Activated T-helper 17 cell treated with anti-CD3 and anti-CD28 coated beads, Interleukin-2, amount 50 U/mL, for 72 hours (primary cell): Measurements from ENCODE around the gene CCDC92B. TPM values are rescaled to one million over a fixed set of nuclear protein-coding genes. Genes with fewer than 3 reads are reported as not detected.

Experiments used
- ATAC-seq: fragments of 150-1000 bp; cut with Tn5 transposase; replicated peaks from 2 replicates; pipeline ENCODE4 v1.10.0; 2021; ENCODE audit warnings: mild to moderate bottlenecking, moderate library complexity
- H3K27ac Mint-ChIP-seq: one replicate; pipeline ENCODE4 v1.8.0; 2022; ENCODE audit warnings: mixed read lengths
- H3K27me3 Mint-ChIP-seq: one replicate; pipeline ENCODE4 v1.8.0; 2022; ENCODE audit warnings: mixed read lengths
- H3K36me3 Mint-ChIP-seq: one replicate; pipeline ENCODE4 v1.8.0; 2022; ENCODE audit warnings: low read depth, mild to moderate bottlenecking, mixed read lengths
- H3K4me1 Mint-ChIP-seq: one replicate; pipeline ENCODE4 v1.8.0; 2022; ENCODE audit warnings: mixed read lengths
- H3K4me3 Mint-ChIP-seq: one replicate; pipeline ENCODE4 v1.8.0; 2022; ENCODE audit warnings: mild to moderate bottlenecking, mixed read lengths
- H3K9me3 Mint-ChIP-seq: one replicate; pipeline ENCODE4 v1.8.0; 2022; ENCODE audit warnings: mixed read lengths
- total RNA-seq, 2 donors: library from RNA; stranded (reverse); gene quantifications; one replicate each; pipeline ENCODE4 v1.2.3, GENCODE V29; 2022

Gene CCDC92B
- total RNA-seq, 2 donors from 2014 or later, result 0.11 TPM; not detected in 1

DNA sequence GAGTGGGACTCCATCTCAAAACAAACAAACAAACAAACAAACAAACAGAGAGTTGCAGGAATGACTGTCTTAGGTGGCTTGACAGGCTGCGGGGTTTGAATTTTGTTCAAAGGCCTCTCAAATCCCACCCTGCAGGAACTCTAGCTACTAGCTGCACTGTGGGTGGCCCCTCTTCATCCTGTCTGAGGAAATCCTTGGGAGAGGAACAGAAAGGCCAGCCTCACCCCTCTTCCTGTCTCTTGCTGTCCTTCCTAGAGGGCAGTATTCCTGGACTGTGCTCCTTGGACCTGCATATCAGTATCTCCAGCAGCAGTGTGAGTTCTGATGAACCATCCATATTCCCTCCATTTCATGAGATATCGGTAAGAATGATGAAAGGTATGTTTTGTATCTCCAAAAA lies 2.0 kb upstream of the CCDC92B start:
- Mint-ChIP-seq H3K36me3 (no peaks in the 10 kb centered on the region), H3K27me3 (peaks cover 22% of the 10 kb centered on the region), H3K4me1 (no peaks in the 10 kb centered on the region), H3K27ac (no peak overlapping the region), H3K4me3 (no peak overlapping the region), H3K9me3 (no peaks in the 10 kb centered on the region)
- ATAC-seq, result no peak

DNA sequence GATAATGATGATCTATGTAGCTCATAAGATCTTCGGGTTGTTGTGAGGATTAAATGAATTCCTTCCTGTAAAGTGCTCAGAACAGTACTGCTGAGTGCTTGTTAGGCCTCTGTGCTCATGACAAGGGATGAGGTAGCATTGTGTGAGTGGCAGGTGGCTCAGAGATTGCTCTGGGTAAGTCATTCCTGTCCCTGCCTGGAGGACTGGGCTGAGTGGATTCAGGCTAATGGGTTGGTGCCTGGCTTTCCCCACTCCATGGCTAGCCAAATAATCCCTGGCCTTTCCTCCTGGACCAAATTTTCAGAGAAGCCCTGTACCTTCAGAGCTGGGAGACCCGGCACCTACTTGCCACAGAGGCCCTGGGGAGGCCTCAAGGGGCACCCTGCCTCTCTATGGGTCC lies 1.3 kb upstream of the CCDC92B start:
- H3K27ac Mint-ChIP-seq, result no peak overlapping the region
- no peaks in the 10 kb centered on the region for H3K36me3 Mint-ChIP-seq
- H3K4me1 Mint-ChIP-seq, result no peaks in the 10 kb centered on the region
- H3K4me3 Mint-ChIP-seq, result no peak overlapping the region
- H3K9me3 Mint-ChIP-seq, result no peaks in the 10 kb centered on the region
- ATAC-seq, result no peak
- H3K27me3 Mint-ChIP-seq, result peaks cover 24% of the 10 kb centered on the region

DNA sequence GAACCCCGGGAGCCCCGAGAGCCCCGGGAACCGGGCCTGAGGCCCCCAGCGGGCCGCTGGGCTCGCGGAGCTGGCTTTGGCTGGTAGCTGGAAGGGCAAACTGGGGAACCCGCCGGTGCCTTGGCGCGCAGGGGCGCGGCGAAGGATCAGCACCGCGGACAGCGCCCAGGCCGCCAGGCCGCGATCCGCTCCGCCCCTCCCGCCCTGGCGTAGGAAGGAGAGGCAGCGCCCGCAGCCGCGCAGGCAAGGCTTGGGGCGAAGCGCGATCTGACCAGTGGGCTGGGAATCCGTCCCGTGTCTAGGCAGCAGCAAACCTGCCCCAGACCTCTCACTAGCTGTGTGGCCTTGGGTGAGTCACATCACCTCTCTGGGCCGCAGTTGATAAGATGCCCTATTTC lies 331 bp upstream of the CCDC92B start:
- peak; percentile 99 for ATAC-seq
- H3K27me3 Mint-ChIP-seq, result peaks cover 31% of the 10 kb centered on the region
- no peaks in the 10 kb centered on the region for H3K4me1 Mint-ChIP-seq
- no peak overlapping the region for H3K27ac Mint-ChIP-seq
- no peaks in the 10 kb centered on the region for H3K9me3 Mint-ChIP-seq
- no peaks in the 10 kb centered on the region for H3K36me3 Mint-ChIP-seq
- H3K4me3 Mint-ChIP-seq, result no peak overlapping the region

DNA sequence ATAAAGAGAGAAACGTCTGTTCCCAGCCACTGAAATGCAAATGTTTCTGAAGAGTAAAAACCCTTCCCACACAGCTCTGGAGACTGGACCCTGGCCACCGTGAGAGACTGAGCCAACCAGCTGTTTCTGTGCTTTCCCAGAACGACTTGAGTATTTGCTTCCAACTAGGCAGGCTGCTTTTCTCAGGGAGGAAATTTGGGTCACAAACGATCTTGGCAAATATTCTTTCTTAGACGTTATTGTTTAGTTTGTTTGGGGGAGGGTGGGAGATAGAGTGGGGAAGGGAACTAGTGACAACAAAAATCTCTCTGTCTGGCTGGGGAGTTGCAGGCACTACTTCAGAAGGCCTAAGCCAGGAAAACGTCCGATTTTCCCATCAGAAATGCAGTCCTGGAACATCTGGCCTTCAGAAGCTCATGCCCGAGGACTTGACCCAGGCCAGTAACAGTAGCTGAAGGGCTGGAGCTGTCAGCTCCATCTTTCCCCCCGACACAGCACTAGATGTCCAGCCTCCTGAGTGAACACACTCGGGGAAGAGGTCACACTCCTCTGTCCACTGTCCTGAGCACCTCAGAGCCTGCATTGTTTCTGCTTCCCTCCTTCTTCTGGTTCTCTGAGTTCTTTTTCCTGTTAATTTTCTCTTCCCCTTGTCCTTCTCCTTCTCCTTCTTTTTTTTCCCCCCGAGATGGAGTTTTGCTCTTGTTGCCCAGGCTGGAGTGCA lies 4.0 kb downstream of the CCDC92B start:
- peaks cover 33% of the 10 kb centered on the region for H3K27me3 Mint-ChIP-seq
- ATAC-seq, result no peak
- H3K36me3 Mint-ChIP-seq, result no peaks in the 10 kb centered on the region
- no peaks in the 10 kb centered on the region for H3K4me1 Mint-ChIP-seq
- no peaks in the 10 kb centered on the region for H3K9me3 Mint-ChIP-seq
- H3K4me3 Mint-ChIP-seq, result no peak overlapping the region
- no peak overlapping the region for H3K27ac Mint-ChIP-seq

DNA sequence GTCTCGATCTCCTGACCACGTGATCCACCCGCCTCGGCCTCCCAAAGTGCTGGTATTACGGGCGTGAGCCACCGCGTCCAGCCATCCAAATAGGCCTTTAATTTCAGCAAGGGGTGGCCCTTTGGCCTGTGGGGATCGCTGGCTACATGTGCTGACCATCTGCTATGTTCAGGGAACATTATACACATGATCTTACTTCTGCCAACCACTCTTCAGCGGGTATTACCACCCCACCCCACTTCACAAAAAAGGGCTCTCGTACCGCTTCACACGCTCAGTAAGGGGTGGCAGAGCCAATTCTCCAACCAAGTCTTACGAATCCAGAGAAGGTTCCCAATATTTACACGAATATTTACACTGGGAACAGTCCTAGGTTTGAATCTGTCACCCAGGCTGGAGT lies 11.8 kb downstream of the CCDC92B start:
- ATAC-seq, result no peak
- H3K36me3 Mint-ChIP-seq, result no peaks in the 10 kb centered on the region
- H3K9me3 Mint-ChIP-seq, result no peaks in the 10 kb centered on the region
- H3K4me1 Mint-ChIP-seq, result no peaks in the 10 kb centered on the region
- peaks cover 3% of the 10 kb centered on the region for H3K27me3 Mint-ChIP-seq
- no peak overlapping the region for H3K27ac Mint-ChIP-seq
- H3K4me3 Mint-ChIP-seq, result no peak overlapping the region

DNA sequence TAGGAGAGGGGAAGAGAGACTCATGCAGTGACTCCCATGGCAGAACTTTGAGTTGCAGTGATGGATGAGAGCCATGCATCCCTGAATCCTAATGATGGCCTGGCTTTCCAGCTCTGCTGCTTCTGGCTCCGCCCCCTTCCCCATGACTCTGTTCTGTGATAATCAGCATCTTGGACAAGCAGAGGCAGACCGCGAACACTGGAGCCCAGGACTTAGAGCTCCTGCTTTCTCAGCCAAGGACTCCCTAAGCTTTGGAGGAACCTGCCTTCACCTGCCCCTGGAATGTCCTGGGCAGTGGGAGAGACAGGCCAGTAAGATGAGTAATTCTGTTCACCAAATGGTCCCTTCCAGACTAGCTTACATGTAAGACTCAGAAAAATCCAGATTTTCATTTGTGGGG lies 12.5 kb downstream of the CCDC92B start:
- H3K4me3 Mint-ChIP-seq, result no peak overlapping the region
- H3K4me1 Mint-ChIP-seq, result no peaks in the 10 kb centered on the region
- no peak overlapping the region for H3K27ac Mint-ChIP-seq
- no peak for ATAC-seq
- H3K27me3 Mint-ChIP-seq, result peaks cover 3% of the 10 kb centered on the region
- H3K36me3 Mint-ChIP-seq, result no peaks in the 10 kb centered on the region
- no peaks in the 10 kb centered on the region for H3K9me3 Mint-ChIP-seq

DNA sequence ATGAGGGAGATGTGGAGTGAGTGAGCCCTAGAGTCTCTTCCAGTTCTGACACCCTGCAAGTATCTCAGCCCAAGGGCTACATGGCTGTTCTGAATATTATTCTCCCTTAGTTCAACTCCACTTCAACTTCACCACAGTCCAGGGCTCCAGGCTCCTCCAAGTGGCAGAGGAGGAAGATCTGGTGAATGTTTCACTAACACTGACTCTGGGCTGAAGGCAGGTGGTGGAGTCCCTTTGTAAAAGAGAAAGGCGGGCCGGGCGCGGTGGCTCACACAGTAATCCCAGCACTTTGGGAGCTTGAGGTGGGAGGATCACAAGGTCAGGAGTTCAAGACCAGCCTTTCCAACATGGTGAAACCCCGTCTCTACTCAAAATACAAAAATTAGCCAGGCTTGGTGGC lies 13.6 kb downstream of the CCDC92B start:
- ATAC-seq, result no peak
- Mint-ChIP-seq H3K27ac (no peak overlapping the region), H3K4me1 (no peaks in the 10 kb centered on the region), H3K4me3 (no peak overlapping the region), H3K36me3 (no peaks in the 10 kb centered on the region), H3K9me3 (no peaks in the 10 kb centered on the region), H3K27me3 (peaks cover 3% of the 10 kb centered on the region)

DNA sequence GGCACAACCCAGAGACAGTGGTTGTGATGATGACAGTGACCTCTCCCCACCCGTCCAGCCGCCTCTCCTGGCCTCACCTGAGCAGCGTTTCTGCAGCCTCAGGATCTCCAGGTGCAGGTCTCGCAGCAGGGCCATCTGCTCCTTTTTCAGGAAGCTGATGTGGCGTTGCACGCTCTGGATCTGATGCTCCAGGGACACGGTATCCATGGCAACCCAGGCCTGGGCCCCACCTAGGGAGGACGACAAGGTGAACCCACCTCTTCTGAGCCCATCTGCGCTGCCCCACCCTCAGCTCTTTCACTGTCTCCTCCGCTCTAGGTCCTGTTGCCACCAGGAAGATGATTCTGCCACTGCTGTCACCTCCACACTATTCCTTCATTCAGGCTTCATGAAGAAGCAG lies 14.5 kb downstream of the CCDC92B start:
- no peaks in the 10 kb centered on the region for H3K36me3 Mint-ChIP-seq
- no peak for ATAC-seq
- peaks cover 3% of the 10 kb centered on the region for H3K27me3 Mint-ChIP-seq
- no peaks in the 10 kb centered on the region for H3K4me1 Mint-ChIP-seq
- H3K27ac Mint-ChIP-seq, result no peak overlapping the region
- H3K9me3 Mint-ChIP-seq, result no peaks in the 10 kb centered on the region
- H3K4me3 Mint-ChIP-seq, result no peak overlapping the region

DNA sequence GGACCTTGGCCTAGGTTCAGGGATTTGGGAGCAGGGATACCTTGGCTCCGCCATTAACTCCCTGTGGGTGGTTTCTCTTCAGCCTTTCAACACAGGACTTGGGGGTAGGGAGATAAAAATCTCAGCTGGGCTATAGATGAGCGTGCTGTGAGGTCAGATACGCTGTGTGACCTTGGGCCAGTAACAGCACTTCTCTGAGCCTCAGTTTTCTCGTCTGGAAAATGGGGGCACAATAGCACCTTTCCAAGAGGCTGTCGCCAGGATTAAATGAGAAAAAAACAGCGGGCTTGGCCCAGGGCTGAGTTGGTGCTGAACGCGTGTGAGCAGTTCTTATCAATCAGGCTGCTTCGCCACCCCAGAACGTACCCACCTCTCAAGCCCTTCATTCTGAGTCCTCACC lies 17.6 kb downstream of the CCDC92B start:
- peaks cover 7% of the 10 kb centered on the region for H3K27me3 Mint-ChIP-seq
- no peak for ATAC-seq

DNA sequence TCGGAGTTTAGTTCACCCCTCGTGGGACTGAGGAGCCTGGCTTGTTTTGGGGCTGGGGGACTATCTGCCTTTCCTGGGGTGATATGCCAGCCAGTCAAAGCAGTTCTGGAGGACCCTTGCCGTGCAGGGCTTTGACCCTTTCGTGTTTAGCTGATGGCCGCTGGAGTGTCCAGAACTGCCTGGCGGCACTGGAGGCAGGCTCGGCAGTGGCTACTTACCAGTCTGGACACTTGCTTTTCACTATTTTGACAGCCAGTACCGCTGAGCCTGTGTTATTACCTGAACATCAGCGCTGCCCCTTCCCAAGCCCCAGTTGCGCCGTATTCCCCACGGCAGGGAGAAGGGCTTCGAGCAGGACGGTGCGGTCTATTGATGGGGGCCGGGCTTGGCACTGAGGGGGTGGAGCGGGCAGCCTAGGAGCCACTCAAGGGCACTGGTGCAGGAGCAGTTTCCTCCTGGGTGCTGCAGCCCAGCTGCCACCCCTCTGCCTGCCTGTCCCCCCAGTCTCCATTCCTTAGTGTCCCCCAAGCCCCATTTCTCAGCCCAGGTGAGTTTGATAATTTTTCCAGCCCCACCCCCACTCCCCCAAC lies 18.6 kb downstream of the CCDC92B start:
- ATAC-seq, result no peak
- no peaks in the 10 kb centered on the region for H3K36me3 Mint-ChIP-seq
- no peaks in the 10 kb centered on the region for H3K9me3 Mint-ChIP-seq
- H3K27ac Mint-ChIP-seq, result no peak overlapping the region
- H3K4me1 Mint-ChIP-seq, result no peaks in the 10 kb centered on the region
- H3K27me3 Mint-ChIP-seq, result peaks cover 7% of the 10 kb centered on the region
- no peak overlapping the region for H3K4me3 Mint-ChIP-seq

More for the DNA sequence above, 17.6 kb downstream of the CCDC92B start:
- no peak overlapping the region for H3K4me3 Mint-ChIP-seq
- H3K27ac Mint-ChIP-seq, result no peak overlapping the region
- H3K4me1 Mint-ChIP-seq, result no peaks in the 10 kb centered on the region
- H3K36me3 Mint-ChIP-seq, result no peaks in the 10 kb centered on the region
- H3K9me3 Mint-ChIP-seq, result no peaks in the 10 kb centered on the region

DNA sequence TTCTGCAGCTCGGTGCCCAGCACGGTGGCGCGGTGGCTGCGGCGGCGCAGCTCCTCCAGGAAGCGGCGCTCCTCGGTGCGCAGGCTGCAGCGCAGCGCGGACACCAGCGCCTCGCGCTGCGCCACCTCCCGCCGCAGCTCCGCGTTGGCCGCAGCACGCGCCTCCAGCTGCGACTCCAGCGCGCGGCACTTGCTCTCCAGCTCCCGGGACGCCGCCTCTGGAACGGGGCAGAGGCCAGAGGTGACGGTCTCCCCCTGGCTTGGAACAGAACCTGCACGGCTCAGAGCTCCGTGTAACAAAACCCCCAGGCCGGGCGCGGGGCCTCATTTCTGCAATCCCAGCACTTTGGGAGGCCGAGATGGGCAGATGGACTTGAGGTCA lies 24.7 kb downstream of the CCDC92B start:
- Mint-ChIP-seq H3K27ac (no peak overlapping the region), H3K9me3 (no peaks in the 10 kb centered on the region), H3K4me3 (peak overlapping the region; percentile 50), H3K4me1 (peaks cover 11% of the 10 kb centered on the region), H3K36me3 (no peaks in the 10 kb centered on the region), H3K27me3 (peaks cover 9% of the 10 kb centered on the region)
- peak; percentile 75 for ATAC-seq

DNA sequence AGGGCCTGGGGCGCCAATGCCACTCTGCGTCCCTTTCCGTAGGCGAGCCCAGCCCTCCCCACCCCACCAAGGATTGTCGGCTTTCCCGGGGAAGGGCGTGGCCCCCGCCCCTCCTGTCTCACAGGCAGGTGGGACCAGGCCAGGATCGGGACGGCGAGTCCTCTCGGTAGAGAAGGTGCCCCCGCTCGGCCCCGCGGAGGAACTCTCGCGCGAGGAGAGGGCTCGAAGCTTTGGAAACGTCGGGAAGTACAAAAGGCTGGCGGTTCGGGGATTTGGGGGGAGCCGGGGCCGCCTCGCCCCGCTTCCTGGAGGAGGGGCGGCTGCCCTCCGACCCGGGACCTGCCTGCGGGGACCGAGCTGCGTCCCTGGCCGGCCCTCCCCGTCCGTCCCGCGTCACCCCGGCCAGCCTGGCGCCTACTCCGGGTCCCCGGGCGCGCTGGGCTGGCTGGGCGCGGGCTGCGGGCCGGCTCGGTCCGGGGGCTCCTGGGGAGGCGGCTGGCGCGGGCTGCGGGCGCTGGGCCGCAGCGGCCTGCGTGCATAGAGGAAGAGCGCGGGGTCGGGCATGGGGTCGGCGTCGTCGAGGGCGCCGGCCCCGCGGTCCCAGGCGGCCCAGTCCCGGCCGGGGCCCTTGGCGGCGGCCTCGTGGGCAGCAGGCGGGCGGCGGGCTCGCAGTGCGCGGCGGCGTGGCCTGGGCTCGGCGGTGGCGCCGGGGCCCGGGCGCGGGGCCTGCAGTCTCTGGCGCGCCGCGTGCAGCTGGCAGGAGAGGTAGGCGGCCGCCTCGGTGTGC lies 25.3 kb downstream of the CCDC92B start:
- H3K9me3 Mint-ChIP-seq, result no peaks in the 10 kb centered on the region
- no peaks in the 10 kb centered on the region for H3K36me3 Mint-ChIP-seq
- peak overlapping the region; percentile 26 for H3K4me3 Mint-ChIP-seq
- peaks cover 11% of the 10 kb centered on the region for H3K4me1 Mint-ChIP-seq
- peaks cover 9% of the 10 kb centered on the region for H3K27me3 Mint-ChIP-seq
- peak; percentile 13 for ATAC-seq
- no peak overlapping the region for H3K27ac Mint-ChIP-seq

DNA sequence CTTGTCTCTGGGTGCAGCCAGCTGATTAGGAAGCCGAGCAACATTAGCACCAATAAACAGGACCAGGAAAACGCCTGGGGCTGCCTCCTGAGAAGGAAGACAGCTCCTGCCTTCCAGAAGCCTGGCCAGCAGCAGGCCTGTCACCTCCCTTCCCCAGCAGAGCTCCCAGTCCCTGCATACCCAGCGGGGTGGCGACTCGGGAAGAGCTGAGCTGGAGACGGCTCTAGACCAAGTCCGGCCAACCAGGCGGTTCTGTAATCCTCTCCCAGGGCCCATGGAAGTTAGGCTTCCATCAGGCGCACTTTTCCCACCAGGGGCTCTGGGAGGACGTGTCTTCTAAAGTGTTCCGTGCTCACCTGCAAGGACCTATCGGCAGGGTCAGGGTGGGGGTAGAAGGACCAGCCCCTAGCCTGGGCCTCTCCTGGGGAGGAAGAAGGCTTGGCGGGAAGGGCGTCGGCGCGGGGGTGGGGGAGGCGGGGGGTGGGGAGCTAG lies 25.9 kb downstream of the CCDC92B start:
- ATAC-seq, result no peak
- Mint-ChIP-seq H3K27me3 (peaks cover 9% of the 10 kb centered on the region), H3K9me3 (no peaks in the 10 kb centered on the region), H3K27ac (no peak overlapping the region), H3K36me3 (no peaks in the 10 kb centered on the region), H3K4me1 (peaks cover 11% of the 10 kb centered on the region), H3K4me3 (peak overlapping the region; percentile 26)

DNA sequence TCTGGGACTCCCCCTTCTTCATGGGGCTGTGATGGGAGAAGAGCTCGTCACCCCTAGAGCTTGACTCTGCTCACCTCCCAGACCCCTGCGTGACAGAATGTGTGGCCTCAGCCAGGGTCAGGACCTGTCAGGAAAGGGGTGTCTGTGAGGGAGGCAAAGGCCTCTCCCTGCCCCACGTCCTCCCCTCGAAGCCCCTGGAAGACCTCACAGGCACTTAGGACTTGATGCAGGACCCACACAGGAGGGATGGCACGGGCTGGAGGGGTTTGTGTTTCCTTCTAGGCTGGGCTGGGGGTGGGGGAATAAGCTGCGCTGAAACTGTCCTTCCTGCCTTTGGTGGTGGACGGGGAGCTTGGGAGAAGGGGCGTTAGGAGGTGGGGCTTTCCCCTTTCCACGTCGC lies 26.8 kb downstream of the CCDC92B start:
- no peak overlapping the region for H3K4me3 Mint-ChIP-seq
- ATAC-seq, result no peak
- no peak overlapping the region for H3K27ac Mint-ChIP-seq
- peaks cover 9% of the 10 kb centered on the region for H3K27me3 Mint-ChIP-seq
- no peaks in the 10 kb centered on the region for H3K36me3 Mint-ChIP-seq
- no peaks in the 10 kb centered on the region for H3K9me3 Mint-ChIP-seq
- peaks cover 11% of the 10 kb centered on the region for H3K4me1 Mint-ChIP-seq

DNA sequence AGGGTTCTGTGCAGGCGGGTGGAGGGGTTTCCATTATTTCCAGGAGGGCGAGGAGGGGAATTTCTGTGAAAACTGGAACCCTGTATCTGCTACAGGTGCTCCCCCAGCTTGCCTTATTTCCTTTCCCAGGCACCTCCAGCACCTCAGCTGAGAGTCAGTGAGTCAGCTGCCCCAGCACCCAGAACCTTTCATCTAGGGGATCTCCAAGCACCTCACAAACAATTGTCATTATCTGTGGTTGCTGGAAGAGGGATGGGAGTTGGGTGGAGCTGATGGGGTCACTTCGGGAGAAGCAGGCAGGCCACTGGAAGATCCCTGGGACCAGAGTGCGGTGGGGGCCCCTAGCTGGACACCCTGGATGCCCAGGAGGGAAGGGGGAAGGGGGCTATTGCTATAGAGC lies 27.8 kb downstream of the CCDC92B start:
- ATAC-seq, result peak; percentile 86
- Mint-ChIP-seq H3K27ac (peak overlapping the region; percentile 71), H3K27me3 (peaks cover 6% of the 10 kb centered on the region), H3K4me1 (peaks cover 11% of the 10 kb centered on the region), H3K36me3 (no peaks in the 10 kb centered on the region), H3K4me3 (no peak overlapping the region), H3K9me3 (no peaks in the 10 kb centered on the region)
